Dedifferentiated amniotic fluid mesenchymal stem cell (primary cell): ENCODE results near the gene NDUFAF2.

Experiments
- DNase-seq: peaks from one replicate; pipeline ENCODE4 v3.0.0-alpha.2; 2016; ENCODE audit errors: extremely low spot score

Gene NDUFAF2

DNA sequence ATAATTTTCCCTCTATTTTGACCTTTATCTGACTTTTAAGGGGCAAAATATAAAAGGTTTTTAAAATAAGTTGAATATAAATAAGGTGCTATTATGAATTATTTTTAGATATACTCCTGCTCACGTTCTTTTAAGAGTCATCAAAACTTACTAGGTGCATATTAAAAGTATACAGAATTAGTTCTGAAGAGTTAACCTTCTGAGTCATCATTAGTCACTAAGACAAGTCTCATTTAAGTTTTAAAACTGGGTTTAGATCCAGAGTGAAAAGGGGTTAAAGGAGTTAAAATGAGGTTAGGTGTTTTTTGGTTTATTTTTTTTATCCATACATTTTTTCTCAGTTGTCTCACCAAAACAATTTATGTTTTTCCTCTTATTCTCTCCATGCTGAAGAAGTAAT, 175.5 kb downstream of the NDUFAF2 start:
- no peak for DNase-seq

DNA sequence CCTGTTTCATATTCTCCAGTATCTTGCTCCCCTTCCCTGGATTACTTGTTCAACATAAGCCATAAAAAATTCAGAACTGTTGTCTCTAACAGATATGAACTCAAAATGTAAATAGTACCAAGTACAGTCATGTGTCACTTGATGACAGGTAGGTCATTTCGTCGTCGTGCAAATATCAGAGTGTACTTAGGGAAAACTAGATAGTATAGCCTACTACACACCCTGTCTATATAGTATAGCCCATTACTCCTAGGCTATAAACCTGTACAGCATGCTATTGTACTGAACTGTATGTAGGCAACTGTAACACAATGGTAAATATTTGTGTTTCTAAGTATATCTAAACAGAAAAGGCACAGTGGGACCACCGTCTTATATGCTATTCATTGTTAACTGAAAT, 178.1 kb downstream of the NDUFAF2 start:
- no peak for DNase-seq

DNA sequence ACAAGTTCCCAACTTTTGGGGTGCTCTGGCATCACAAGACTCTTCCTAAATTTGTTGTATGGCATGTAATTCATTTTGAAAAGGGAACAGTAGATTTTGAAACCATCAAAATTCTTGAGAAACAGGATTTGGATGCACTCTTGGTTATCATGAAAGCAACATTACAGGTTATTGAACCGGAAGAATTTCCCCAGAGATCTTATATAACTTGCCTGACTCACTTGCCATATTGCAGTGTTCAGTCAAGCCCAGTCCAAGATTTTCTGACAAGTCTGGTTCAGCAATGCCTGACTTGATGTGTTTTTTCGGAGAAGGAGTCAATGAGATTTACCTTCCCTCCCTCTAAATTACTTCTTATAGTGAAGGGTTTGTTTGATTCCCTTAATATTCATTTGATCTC, 185.3 kb downstream of the NDUFAF2 start:
- no peak for DNase-seq

DNA sequence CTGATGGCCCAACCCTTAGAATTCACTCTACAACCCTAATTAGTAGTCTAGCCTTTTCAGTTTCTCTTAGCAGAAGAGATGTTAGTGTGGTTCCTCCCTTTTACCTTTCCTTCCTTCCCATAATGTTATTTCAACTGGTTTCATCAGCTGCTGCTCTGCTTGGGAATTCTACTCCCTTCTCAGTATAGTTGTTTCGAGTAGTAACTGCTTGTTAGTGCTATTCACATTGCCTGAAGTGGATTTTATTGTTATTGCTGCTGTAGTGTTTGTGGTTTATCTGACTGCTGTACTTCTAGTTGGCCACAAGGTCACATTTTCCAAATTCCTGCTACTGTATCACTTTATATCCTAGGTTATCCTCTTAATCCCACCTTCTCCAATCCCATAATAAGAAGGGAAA, 187.6 kb downstream of the NDUFAF2 start:
- DNase-seq, result peak; percentile 45

DNA sequence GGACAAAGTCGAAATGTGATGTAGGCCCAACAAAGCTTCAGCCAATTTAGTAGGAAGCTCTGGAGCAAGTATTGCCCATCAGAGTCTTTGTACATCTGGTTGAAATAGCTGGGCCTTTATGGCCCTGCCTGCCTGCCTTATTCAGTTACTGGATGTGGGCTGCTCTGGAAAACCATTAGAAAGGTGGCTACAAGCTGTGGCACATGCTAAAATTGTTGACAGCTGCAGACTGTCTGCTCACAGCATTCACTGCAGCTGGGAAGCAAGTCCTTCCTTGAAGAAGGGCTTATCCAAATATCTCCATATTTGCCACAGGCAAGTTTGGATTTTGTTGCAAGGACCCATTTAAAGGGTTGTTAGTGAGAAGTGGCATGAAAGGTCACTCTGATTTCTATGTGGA, 192.8 kb downstream of the NDUFAF2 start:
- DNase-seq, result no peak

DNA sequence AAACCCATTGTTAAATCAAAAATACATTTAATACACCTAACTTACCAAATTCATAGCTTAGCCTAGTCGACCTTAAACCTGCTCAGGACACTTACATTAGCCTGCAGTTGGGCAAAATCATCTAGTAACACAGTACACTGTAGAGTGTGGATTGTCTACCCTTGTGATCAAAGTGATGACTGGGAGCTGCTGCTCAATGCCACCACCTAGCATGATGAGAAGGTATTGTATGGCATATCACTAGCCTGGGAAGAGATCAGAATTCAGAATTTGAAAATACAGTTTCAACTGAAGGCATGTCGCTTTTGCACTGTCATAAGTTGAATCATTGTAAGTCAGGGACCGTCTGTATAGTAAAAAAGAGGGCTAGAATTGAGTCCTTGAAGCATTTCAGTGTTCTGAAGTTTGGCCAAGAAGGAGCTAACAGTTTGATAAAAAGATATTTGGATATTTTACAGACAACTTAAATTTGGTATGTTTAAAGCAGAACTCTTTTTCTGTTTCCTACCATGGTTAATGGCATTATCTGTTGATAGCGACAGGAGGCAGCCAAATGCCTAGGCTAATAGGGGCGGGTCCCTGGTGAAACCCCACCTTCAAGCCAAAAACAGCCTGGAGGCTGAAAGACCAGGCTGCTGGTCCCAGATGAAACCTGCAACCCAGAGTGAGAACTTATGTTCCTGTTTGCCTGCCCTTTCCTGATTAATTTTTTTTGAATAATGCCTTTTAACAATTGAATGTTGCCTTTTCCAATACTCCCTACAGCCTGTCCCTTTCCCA, 194.3 kb downstream of the NDUFAF2 start:
- no peak for DNase-seq

DNA sequence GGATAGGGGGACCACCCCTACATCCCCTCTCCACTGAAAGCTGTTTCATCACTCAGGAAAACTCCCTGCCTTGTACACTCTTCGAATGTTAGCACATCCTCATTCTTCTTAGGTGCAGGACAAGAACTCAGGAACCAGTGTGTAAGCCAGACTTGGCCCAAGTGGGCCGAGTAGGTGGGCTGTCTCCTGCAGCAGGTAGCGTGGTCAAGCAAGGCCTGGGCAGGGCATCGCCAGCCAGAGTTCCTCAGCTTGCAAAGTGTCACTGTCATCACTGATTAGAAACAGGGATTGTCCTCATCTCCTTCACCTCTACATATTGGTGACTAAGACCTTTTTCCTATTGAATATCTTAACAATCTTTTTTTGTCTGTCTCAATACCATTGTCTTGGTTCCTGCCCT, 194.9 kb downstream of the NDUFAF2 start:
- DNase-seq, result no peak

DNA sequence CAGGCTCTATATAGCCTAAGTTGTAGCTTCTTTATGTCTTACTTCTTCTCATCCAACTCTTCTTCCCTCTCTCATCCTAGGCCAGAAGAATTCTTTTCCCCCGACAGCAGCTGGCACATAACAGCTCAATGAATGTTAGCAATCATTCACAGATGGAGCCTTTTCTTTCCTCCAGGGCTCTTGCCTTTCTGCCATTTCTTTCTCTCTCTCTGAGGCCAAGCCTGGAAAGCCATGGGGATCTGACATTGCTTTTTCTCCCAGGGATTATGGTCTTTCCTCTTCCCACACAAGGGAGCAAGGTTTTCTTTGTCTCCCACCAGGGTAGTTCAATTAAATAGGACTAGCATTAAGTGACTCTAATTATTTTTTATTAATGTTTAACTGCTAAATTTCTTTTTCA, 196.8 kb downstream of the NDUFAF2 start:
- no peak for DNase-seq

DNA sequence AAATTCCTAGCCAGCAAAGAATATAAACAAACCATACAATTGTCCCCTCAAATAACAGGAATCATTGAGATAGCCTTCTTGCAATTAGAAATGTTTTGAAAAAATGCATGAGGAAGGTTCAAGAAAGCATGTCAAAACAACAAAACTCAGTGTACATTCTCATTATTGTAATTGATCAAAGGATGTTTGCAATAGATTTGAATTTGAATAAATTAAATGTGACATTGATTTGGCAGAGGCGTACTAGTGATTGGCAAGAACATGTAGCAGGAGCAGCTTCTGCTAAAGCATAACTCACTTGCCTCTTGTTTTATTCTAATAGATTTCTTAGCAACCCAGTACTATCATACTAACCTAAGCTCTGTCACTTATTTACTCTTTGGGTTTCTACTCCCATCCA, 197.4 kb downstream of the NDUFAF2 start:
- DNase-seq, result no peak

DNA sequence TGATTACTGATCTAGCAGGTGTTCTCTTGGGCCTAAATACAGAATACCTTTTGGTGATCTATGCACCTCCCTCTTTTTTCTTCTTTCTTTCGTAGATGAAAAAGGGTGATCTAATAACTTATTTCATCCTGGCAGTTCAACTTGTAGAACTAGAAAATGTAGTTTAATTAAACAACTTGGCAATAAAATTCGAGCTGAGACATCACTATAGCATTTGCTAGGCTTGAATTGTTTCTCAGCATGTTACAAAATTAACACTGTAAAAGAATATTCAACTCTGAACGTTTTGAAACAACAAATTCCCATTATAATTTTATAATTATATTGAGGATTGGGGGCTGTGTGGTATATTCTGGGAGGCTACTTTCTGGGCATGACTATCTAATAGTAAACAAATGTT, 197.8 kb downstream of the NDUFAF2 start:
- DNase-seq, result no peak

DNA sequence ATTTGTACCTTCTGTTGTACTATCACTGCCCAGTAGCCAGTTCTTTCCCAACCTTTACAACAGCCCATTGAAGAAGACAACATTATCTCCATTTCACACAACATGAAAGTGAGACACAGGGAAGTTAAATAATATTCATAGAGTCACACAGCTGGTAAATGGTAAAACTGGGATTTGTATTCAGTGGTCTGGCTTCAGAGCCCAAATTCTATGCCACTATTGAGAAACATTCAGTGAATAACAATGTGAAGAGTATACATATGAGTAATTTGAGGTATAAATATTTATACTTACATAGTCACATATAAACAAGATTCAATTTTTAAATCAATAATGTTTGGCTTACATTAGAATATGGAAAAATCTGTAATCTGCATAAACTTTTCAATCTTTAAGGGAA, 203.5 kb downstream of the NDUFAF2 start:
- DNase-seq, result no peak

DNA sequence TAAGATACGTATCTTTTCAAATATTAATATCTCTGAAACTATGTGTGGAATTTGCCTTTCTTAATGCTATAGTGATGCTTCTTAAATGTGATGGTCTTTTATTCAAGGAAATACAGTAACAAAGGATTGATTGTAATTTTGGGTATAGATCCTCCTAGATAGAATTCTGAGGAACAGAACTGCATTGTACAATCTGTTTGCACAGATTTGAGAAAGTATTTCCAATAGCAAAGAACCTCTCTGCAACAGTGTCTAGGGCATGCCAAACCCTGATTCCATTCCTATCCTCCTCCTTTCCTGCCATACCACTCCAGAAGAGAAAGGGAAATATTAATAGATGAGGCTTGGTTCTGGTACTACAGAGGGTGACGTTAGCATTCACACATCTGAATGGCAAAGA, 206.9 kb downstream of the NDUFAF2 start:
- DNase-seq, result no peak

DNA sequence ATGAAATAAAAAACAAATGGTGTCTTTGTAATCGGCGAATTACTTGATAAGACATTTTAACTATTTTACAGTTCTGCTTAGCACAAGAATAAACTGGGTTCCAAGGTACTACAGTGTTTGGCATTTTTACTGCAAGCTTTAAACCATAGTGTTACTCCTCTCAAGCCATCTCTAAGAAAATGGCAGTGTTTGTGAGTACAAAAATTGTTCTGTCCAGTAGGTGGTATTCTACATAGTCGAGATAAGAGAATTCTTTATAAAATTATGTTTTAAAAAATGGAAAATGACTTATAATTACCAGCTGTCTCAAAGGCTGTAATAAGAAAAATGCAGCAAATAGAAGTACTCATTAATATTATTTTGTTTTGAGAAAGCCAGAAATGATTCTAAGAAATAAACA, 214.1 kb downstream of the NDUFAF2 start:
- no peak for DNase-seq

DNA sequence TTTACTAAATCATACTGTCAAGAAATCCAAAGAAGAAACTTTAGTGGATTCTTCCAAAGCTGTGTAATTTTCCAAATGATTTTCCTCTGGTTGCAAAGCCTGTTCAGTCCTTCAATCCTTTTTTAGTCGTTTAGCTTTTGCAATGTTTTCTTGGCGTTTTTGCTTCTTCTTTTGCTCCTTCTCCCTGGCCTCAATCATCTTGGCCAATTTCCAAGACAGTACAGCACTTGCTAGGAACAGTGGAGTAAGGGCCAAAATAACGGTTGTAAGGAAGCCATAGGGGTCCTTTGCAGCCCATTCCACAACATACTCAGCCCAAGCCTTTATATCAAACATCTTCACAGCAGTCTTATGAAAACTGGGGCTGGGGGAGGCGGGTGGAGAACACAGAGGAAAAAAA, 214.8 kb downstream of the NDUFAF2 start:
- no peak for DNase-seq

DNA sequence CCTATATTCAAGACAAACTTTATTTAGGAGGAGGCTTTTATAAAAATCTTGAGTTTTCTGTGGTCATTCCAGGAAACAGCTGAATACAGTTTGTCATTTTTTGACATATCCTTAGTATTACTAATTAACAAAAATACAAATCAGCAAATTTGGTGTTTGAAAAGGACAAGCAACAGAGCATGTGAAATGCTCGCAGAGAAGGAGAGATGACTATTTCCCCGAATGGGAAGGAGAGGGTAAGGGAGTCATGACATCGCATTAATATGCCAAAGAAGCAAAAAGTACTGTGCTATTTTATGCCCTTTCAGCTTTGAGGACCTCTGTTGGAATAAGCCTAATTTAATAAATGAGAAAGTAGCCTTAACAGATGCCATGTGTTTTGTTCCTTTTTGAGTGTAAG, 215.5 kb downstream of the NDUFAF2 start:
- DNase-seq, result no peak

DNA sequence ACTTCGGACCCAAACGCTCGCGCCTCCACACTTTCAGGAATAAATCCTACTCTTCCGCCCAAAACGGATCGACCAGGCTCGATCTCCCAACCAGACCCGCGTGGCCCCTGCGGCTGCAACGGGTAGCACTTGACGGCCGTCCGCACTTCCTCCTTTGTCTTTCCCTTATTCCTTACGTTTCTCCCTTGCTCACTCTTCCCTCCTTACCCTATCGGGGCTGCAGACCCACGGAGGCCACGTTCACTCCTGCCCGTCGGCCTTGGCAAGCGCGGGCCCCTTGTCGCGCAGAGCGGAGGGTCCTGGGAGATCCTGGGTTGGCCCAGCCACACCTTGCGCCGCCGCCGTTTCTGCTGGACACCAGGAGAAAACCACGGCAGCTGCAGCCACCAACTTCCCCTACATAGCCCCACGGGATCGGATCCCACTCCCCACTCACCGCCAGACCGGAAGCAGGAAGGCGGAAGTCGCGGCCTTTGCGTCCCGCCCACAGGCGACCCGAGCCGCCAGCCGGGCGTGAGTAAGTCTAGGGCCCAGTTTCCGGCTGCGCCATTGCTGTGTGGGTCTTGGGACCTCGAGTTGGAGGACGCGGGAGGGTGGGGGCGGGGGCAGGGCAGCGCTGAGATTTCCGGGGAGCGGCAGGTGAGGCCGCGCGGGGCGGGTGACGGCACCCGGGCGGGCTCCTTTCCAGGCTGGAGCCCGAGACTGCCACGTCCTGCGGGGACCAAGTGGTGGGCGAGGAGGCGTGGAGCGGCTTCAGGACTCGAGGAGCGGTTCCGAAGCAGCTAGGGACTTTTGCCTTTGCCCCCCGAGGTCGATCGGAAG, 217.2 kb downstream of the NDUFAF2 start, which contains the start of gene SMIM15:
SMIM15 (minus strand) TSS at position 459 of the 822 bp plus-strand sequence. CDS start 2,297 bp downstream, outside the sequence.
- DNase-seq, result peak; percentile 78

DNA sequence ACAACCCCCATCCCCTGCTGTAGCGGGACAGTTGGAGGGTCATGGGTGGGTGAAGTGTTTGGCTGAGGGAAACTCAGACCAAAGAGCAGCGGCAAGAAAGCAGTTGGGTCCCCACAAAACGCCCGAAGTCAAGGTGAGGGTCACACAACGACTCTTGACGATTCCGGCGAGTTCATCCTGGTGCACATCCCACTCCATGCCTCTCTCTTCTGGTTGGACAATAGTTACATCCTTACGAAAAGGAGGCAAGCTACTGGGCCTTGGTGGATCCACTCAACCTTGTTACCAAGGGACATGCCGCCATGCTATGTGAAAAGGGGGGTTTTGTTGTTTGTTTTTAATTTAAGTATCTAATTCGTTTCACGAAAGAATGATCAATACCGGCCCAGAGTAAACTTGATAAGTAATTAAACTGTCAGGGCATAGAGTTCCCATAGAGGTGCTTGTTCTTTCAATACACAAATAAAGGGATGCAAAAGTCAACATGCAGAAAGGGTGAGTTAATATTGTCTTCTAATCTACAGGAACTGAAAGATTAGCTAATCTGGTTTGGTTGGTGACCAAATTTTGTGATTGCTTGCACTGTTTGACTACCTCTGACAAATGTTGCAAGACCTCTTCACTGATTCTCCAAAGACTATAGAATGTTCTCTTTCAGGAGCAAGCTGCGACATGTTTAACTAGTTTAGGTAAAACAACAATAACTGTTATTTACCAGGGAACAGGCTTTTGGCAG, 218.0 kb downstream of the NDUFAF2 start:
- DNase-seq, result no peak

DNA sequence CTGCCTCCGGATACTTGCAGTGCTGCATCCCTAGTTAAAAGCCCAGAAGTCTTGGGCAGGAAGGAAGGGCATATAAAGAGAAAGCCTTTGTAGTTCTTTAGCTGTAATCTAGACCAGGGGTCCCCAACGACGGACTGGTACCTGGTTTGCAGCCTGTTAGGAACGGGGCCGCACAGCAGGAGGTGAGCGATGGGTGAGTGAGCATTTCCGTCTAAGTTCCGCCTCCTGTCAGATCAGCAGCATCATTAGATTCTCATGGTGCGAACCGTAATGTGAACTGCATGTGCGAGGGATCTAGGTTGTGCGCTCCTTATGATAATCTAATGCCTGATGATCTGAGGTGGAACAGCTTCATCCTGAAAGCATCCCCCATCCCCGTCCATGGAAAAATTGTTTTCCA, 218.9 kb downstream of the NDUFAF2 start:
- DNase-seq, result no peak

DNA sequence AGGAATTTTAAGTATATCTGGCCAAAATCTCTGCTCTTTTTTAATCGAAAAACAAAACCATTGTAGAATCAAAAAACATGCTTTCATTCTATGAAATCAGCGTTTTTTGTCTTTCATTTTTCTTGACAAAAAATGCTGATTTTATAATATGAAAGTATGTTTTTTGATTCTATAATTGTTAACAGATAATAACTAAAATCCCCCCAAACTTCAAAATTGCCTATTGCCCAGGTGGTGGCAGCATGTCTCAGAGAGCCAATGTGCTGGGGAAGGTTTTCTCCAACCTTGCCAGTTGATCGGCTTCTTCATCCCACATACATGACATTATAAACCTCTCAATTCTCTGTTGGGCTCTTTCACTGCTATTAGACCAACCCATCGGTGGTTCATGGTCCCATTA, 222.4 kb downstream of the NDUFAF2 start:
- DNase-seq, result no peak

DNA sequence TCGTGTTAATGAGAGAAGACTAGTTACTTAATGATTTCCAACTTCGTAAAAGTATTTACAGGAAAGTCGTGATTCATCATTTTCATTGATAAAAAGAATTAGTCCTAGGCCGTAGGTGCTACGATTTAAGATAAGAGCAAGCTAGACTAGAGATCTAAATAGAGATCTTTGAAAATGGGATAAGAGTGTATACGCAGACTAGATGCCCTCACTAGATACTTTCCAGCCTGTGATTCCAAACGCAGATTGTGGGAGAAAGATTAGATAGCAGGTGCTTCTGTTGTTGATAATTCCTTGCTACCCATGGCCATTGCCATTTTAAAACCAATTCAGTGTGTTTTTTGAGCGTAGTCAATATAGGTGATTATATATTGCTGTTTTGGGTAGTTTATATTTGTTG, 223.9 kb downstream of the NDUFAF2 start:
- DNase-seq, result no peak

DNA sequence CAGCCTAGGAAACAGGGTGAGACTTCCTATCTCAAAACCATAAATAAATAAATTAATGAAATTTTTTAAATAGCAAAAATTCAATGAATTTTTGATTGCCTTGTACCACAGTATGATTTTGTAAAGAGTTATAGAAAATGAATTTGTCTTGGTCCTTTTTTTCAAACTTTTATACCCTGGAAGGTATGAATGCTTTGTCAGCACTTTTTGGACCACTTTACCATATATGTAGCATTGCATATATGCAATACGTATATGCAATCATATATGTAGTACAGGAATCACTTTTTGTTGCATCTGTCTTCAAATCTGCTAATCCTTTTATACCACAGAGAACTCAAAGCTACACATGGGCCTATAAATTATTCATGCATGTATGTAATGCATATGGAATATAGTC, 226.5 kb downstream of the NDUFAF2 start:
- no peak for DNase-seq

DNA sequence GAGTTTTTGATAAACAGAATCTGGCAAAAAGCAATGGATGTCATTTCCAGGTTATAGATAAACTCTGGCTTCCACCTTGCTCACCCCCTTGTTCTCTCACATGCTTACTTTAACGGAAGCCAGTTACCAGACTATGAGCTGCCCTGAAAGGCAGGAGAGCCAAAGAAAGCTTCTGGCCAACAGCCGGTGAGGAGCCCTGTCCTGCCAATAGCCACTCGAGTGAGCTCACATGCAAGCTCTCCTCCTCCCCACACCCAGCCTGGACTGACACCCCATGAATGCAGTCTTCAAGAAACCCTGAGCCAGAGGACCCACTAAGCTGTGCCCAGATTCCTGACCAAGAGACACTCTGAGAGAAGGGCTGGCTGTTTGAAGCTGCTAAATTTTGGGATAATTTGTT, 231.6 kb downstream of the NDUFAF2 start:
- DNase-seq, result no peak

DNA sequence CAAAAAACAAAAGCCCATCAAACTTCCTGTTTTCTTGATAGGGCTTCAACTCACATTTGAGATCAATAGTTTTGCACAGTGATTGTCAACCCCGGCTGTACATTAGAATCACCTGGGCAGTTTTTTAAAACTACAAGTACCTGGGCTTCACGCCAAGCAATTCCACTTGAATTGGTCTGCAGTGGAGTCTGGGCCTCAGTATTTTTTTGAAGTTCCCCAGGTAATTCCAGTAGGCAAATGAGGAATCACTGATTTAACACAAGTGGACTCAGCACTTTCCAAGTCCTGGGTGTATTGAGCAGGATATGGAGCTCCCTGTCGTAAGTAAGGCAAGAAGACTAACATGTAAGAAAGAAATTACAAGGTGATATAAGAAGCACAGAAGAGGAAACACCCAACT, 232.1 kb downstream of the NDUFAF2 start:
- DNase-seq, result no peak
